CD8-positive, alpha-beta memory T cell (primary cell): ENCODE data around the gene DDI2. TPM values are rescaled to one million over a fixed set of nuclear protein-coding genes. Genes with fewer than 3 reads are reported as not detected.
A peak's percentile ranks its signal among the peaks of the same experiment; 100 is the strongest.

Experiments used
- CTCF ChIA-PET: fragments of 350-600 bp; sonication (Branson Sonifier 250); formaldehyde crosslinking; loops from one replicate; lab custom pipeline; 2021; ENCODE audit warnings: antibody characterized with exemption; lab: Charles Lee
- POLR2A ChIA-PET: fragments of 350-600 bp; sonication (Branson Sonifier 250); formaldehyde crosslinking; loops from one replicate; lab custom pipeline; 2021; ENCODE audit warnings: antibody characterized with exemption; lab: Charles Lee
- DNase-seq, 5 donors: peaks; one replicate each; pipeline versions ENCODE4 v3.0.0 to v3.0.0-alpha.2; 2020 to 2022; ENCODE audit warnings: mixed read lengths in 1 of 5
- H3K27ac ChIP-seq: one replicate; pipeline ENCODE4 v1.7.0; 2013; ENCODE audit warnings: low read depth, mild to moderate bottlenecking, low read length, moderate library complexity
- H3K27me3 ChIP-seq: 2 replicates; pipeline ENCODE4 v1.7.0; 2013; ENCODE audit warnings: low read length, mild to moderate bottlenecking; ENCODE audit not compliant: insufficient read depth, poor library complexity, severe bottlenecking
- H3K36me3 ChIP-seq: 2 replicates; pipeline ENCODE4 v1.7.0; 2013; ENCODE audit warnings: mild to moderate bottlenecking, low read length, moderate library complexity; ENCODE audit not compliant: insufficient read depth
- H3K4me1 ChIP-seq: 2 replicates; pipeline ENCODE4 v1.7.0; 2013; ENCODE audit warnings: mild to moderate bottlenecking, low read length, moderate library complexity; ENCODE audit not compliant: insufficient read depth
- H3K4me3 ChIP-seq: 2 replicates; pipeline ENCODE4 v1.7.0; 2013; ENCODE audit warnings: mild to moderate bottlenecking, low read length
- H3K9me3 ChIP-seq: 2 replicates; pipeline ENCODE4 v1.7.0; 2013; ENCODE audit warnings: mild to moderate bottlenecking, low read length
- H3K27ac Mint-ChIP-seq, 8 donors: one replicate each; pipeline ENCODE4 v1.8.0; 2020 to 2021; ENCODE audit warnings: mixed read lengths in 8 of 8, mild to moderate bottlenecking in 6 of 8, inconsistent platforms in 3 of 8, moderate library complexity in 3 of 8
- H3K27me3 Mint-ChIP-seq, 2 donors: one replicate each; pipeline ENCODE4 v1.8.0; 2020 to 2021; ENCODE audit warnings: mixed read lengths in 2 of 2, mild to moderate bottlenecking in 1 of 2, moderate library complexity in 1 of 2
- H3K36me3 Mint-ChIP-seq, 3 donors: one replicate each; pipeline ENCODE4 v1.8.0; 2020 to 2021; ENCODE audit warnings: mixed read lengths in 3 of 3, inconsistent platforms in 1 of 3, mild to moderate bottlenecking in 1 of 3
- H3K4me1 Mint-ChIP-seq, 3 donors: one replicate each; pipeline ENCODE4 v1.8.0; 2020 to 2021; ENCODE audit warnings: mixed read lengths in 3 of 3, inconsistent platforms in 1 of 3, mild to moderate bottlenecking in 1 of 3
- H3K4me3 Mint-ChIP-seq, 7 donors: one replicate each; pipeline ENCODE4 v1.8.0; 2020 to 2021; ENCODE audit warnings: mixed read lengths in 7 of 7, mild to moderate bottlenecking in 6 of 7, moderate library complexity in 4 of 7, inconsistent platforms in 2 of 7
- H3K9me3 Mint-ChIP-seq, 5 donors: one replicate each; pipeline ENCODE4 v1.8.0; 2020 to 2022; ENCODE audit warnings: mixed read lengths in 5 of 5, mild to moderate bottlenecking in 3 of 5, moderate library complexity in 2 of 5, inconsistent platforms in 1 of 5
- polyA plus RNA-seq: library from polyadenylated mRNA; unstranded; fragments of 300-500 nt; fragmentation: Illumina TruSeq; gene quantifications from one replicate; pipeline ENCODE4 v1.2.3, GENCODE V29; 2021
- total RNA-seq, 2 experiments: library from RNA; stranded (reverse); gene quantifications; one replicate each; pipeline ENCODE4 v1.2.3, GENCODE V29; 2021

DDI2 gene
- total and polyA plus RNA-seq, 3 experiments from 2014 or later, result 6.1 to 50.4 (median 47.8) TPM

DNA sequence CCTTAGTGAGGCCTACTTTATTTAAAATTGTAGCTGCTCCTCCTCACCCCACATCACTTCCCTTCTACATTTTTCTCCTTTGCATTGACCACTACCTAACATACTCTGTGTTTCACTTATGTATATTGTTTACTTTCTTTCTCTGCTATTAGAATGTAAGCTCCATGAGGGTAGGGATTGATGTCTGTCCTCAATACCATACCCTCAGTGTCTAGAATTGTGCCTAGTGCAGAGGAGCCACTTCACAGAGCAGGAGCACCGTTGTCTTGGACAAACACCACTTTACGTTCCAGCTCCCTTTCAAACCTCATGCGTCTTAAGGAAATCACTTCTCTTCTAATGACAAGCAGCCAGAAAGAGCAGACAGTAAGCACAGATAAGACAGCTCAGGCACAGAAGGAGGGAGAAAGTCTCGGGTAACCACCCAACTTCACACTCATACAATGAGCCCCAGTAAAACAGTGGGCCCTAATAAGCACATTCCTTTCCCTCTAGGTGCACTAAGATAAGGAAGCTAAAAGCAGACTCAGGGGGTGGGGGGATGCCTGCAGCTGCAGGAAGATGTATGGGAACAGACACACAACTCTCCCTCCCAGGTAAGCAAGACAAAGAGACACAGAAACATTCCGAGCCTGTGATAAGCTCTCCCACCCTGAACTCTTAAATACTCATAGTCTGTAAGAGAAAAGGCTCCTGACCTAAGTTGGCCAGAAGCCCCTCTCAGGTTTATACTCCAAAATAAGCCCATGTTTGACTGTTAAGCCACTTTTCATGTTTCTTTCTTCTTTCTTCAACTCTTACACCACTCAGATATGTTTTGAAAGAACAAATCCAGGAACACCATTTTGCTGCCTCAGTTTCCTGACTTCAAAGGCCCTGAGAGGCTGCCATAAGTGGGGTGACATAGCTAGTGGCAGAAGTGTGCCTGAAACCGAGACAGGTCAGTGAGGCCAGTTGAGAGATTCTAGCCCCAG is 59.7 kb downstream of the DDI2 start:
- Mint-ChIP-seq H3K9me3 (no peaks in the 10 kb centered on the region), H3K4me3 (no peak overlapping the region), H3K27me3 (no peaks in the 10 kb centered on the region), H3K27ac (peak overlapping the region in 2 of 8 donors; percentile 66 to 82), H3K4me1 (no peaks in the 10 kb centered on the region), H3K36me3 (no peaks in the 10 kb centered on the region)
- no peak overlapping the region for H3K27ac ChIP-seq
- H3K4me3 ChIP-seq, result no peak overlapping the region
- H3K4me1 ChIP-seq, result no peaks in the 10 kb centered on the region
- no peak for DNase-seq
- CTCF ChIA-PET, result interaction anchor here (0.7 kb wide), 1 partner anchor 421 kb away, joined by 4 read pairs; no protein-coding TSS in a partner anchor
- H3K27me3 ChIP-seq, result no peaks in the 10 kb centered on the region
- no peaks in the 10 kb centered on the region for H3K36me3 ChIP-seq
- POLR2A ChIA-PET, result no interaction called here
- H3K9me3 ChIP-seq, result no peaks in the 10 kb centered on the region

DNA sequence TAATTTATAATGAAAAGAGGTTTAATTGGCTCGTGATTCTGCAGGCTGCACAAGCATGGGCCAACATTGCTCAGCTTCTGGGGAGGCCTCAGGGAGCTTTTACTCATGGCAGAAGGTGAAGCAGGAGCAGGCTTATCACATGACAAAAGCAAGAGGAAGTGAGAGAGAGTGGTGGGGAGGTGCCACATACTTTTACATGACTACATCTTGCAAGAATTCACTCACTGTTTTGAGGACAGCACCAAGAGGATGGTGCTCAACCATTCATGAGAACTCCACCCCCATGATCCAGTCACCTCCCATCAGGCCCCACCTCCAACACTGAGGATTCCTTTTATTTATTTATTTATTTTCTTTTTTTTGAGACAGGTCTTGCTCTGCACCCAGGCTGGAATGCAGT is 61.3 kb downstream of the DDI2 start:
- H3K4me3 Mint-ChIP-seq, result no peak overlapping the region
- no peaks in the 10 kb centered on the region for H3K36me3 ChIP-seq
- H3K27ac ChIP-seq, result no peak overlapping the region
- no peak for DNase-seq
- peaks cover 3% of the 10 kb centered on the region for H3K4me1 ChIP-seq
- no peaks in the 10 kb centered on the region for H3K27me3 Mint-ChIP-seq
- ChIA-PET POLR2A (no interaction called here), CTCF (no interaction called here)
- no peaks in the 10 kb centered on the region for H3K9me3 Mint-ChIP-seq
- no peaks in the 10 kb centered on the region for H3K27me3 ChIP-seq
- H3K4me1 Mint-ChIP-seq, result peaks cover 0 to 4% (median 4%) of the 10 kb centered on the region in 3 donors
- H3K4me3 ChIP-seq, result no peak overlapping the region
- H3K27ac Mint-ChIP-seq, result no peak overlapping the region
- no peaks in the 10 kb centered on the region for H3K36me3 Mint-ChIP-seq
- H3K9me3 ChIP-seq, result no peaks in the 10 kb centered on the region

DNA sequence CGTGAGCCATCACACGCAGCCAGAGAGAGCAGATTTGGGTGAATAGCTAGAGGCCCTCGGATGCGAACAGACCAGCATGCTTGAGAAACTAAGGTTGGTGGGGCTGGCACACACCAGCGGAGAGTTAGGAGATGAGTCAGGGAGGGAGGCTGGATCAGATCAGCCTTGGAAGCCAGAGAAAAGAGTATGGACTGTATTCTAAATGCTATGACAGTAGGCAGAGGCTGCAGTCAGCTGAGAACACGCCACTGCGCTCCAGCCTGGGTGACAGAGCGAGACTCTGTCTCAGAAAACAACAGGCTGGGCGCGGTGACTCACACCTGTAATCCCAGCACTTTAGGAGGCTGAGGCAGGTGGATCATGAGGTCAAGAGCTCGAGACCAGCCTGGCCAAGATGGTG is 62.9 kb downstream of the DDI2 start:
- Mint-ChIP-seq H3K4me1 (peaks cover 3 to 7% (median 6%) of the 10 kb centered on the region in 3 donors), H3K9me3 (no peaks in the 10 kb centered on the region), H3K27ac (peak overlapping the region in 1 of 8 donors; percentile 93), H3K36me3 (peaks cover 0 to 2% (median 0%) of the 10 kb centered on the region in 3 donors), H3K4me3 (peak overlapping the region in 2 of 7 donors; percentile 20 to 76), H3K27me3 (no peaks in the 10 kb centered on the region)
- no peaks in the 10 kb centered on the region for H3K9me3 ChIP-seq
- H3K36me3 ChIP-seq, result no peaks in the 10 kb centered on the region
- no peaks in the 10 kb centered on the region for H3K27me3 ChIP-seq
- DNase-seq, result no peak
- H3K27ac ChIP-seq, result no peak overlapping the region
- ChIA-PET POLR2A (no interaction called here), CTCF (no interaction called here)
- H3K4me1 ChIP-seq, result peaks cover 6% of the 10 kb centered on the region
- no peak overlapping the region for H3K4me3 ChIP-seq

DNA sequence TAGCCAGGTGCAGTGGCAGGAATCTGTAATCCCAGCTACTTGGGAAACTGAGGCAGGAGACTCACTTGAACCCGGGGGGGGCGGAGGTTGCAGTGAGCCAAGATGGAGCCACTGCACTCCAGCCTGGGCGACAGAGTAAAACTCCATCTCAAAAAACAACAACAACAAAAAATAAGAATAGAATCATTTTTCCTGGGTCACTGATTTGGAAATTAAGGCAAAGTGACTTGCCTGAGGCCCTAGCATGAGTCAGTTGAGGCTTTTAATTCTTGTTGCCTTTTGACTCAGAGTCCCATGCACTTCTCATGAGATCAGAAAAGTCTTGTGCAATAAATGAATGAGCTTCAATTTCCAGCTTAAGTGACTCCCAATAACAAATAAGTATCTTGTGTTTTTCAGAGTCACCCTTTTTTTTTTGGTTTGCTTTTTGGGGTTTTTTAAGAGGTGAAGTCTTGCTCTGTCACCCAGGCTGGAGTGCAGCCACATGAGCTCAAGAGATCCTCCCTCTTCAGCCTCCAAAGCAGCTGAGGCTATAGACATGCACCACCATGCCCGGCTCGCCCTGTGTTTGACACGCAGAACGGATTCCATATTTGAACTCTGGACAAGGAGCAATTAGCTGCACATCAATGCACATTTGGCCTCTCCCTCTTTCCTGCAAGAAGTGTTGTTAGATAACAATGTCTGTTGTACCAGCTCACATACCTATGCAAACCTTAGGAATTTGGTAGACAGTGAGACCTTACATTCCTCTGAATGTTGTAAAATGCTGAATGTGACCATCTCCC is 63.5 kb downstream of the DDI2 start:
- DNase-seq, result no peak
- Histone ChIP-seq H3K27ac (no peak overlapping the region), H3K4me1 (peaks cover 12% of the 10 kb centered on the region), H3K36me3 (no peaks in the 10 kb centered on the region), H3K27me3 (no peaks in the 10 kb centered on the region), H3K4me3 (no peak overlapping the region), H3K9me3 (no peaks in the 10 kb centered on the region)
- H3K4me1 Mint-ChIP-seq, result peaks cover 10 to 14% (median 12%) of the 10 kb centered on the region in 3 donors
- H3K27ac Mint-ChIP-seq, result peak overlapping the region in 4 of 8 donors; percentile 1 to 93 (median 59)
- peaks cover 0 to 2% (median 0%) of the 10 kb centered on the region in 3 donors for H3K36me3 Mint-ChIP-seq
- H3K4me3 Mint-ChIP-seq, result peak overlapping the region in 5 of 7 donors; percentile 16 to 86 (median 50)
- H3K9me3 Mint-ChIP-seq, result no peaks in the 10 kb centered on the region
- CTCF ChIA-PET, result no interaction called here
- POLR2A ChIA-PET, result interaction anchor here (0.7 kb wide), 1 partner anchor 153 kb away, joined by 4 read pairs; no protein-coding TSS in a partner anchor
- no peaks in the 10 kb centered on the region for H3K27me3 Mint-ChIP-seq

DNA sequence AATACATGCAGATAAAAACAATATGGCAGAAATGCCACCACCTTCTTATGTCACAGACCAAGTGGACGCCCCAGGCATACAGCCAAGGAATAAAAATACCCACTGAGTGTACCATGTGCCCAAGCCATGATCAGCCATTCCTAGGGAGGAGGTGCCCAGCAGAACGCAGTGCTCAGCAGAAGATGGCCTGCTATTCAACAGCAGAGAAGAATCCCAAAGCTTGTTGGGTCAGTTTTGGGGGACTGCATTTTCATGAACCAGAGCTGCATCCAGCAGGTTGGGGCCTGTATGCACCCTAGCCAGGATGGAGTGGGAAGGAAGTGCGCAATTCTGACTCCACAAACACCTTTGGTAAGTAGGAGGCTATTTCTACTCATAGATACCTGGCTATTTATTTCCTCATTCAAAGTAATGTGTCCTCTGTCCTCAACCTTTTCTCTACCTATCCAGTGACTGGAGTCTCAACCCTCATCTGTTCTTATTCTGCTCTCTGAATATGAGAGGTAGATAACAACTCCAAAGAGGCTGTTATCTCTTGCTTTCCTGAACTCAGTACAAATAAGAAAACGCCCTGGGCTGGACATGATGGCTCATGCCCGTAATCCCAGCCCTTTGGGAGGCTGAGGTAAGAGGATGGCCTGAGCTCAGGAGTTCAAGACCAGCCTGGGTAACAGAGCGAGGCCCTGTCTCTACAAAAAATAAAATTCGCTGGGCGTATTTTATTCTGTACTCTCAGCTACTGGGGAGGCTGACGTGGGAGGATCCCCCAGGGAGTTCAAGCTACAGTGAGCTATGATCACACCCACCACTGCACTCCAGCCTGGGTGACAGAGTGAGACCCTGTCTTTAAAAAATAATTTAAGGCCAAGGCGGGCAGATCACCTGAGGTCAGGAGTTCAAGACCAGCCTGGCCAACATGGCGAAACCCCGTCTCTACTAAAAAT is 64.4 kb downstream of the DDI2 start:
- H3K36me3 ChIP-seq, result no peaks in the 10 kb centered on the region
- DNase-seq, result no peak
- H3K27me3 ChIP-seq, result no peaks in the 10 kb centered on the region
- no peak overlapping the region for H3K27ac ChIP-seq
- H3K9me3 ChIP-seq, result no peaks in the 10 kb centered on the region
- Mint-ChIP-seq H3K27ac (peak overlapping the region in 6 of 8 donors; percentile 1 to 93 (median 74)), H3K4me1 (peaks cover 14 to 20% (median 18%) of the 10 kb centered on the region in 3 donors), H3K9me3 (no peaks in the 10 kb centered on the region), H3K4me3 (peak overlapping the region in 5 of 7 donors; percentile 69 to 90 (median 84)), H3K36me3 (peaks cover 0 to 2% (median 0%) of the 10 kb centered on the region in 3 donors), H3K27me3 (no peaks in the 10 kb centered on the region)
- POLR2A ChIA-PET, result interaction anchor here (0.7 kb wide), 1 partner anchor 154 kb away, joined by 4 read pairs; no protein-coding TSS in a partner anchor
- H3K4me1 ChIP-seq, result peaks cover 18% of the 10 kb centered on the region
- CTCF ChIA-PET, result interaction anchor here (0.7 kb wide), 1 partner anchor 9 kb away, joined by 3 read pairs; no protein-coding TSS in a partner anchor
- no peak overlapping the region for H3K4me3 ChIP-seq

DNA sequence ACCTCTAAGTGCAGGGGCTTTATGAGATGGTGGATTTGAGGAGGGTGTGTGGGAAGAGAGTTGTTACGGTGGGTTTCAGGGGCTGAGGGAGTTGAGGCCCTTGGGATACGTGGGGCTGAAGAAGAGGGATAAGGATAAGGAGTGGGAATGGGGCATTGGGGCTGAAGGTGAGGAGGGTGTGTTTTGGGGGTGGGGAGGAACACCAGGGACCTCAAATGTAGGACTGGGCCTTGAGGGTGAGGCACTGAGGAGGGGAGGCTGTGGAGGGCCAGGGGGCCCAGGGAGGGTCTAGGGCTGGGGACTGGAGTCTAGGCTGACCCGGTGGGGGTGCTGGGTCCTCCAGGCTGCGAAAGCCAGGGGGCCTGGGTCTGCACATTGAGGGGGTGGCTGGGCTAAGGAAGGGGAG is 65.7 kb downstream of the DDI2 start:
- POLR2A ChIA-PET, result no interaction called here
- H3K36me3 Mint-ChIP-seq, result peaks cover 0 to 2% (median 1%) of the 10 kb centered on the region in 3 donors
- no peaks in the 10 kb centered on the region for H3K9me3 Mint-ChIP-seq
- H3K4me3 Mint-ChIP-seq, result peak overlapping the region; percentile 64 to 99 (median 84)
- CTCF ChIA-PET, result no interaction called here
- H3K4me3 ChIP-seq, result no peak overlapping the region
- peaks cover 25 to 32% (median 27%) of the 10 kb centered on the region in 3 donors for H3K4me1 Mint-ChIP-seq
- no peak overlapping the region for H3K27ac ChIP-seq
- peaks cover 25% of the 10 kb centered on the region for H3K4me1 ChIP-seq
- H3K36me3 ChIP-seq, result no peaks in the 10 kb centered on the region
- no peaks in the 10 kb centered on the region for H3K27me3 Mint-ChIP-seq
- H3K27me3 ChIP-seq, result no peaks in the 10 kb centered on the region
- peak overlapping the region; percentile 75 to 95 (median 92) for H3K27ac Mint-ChIP-seq
- no peaks in the 10 kb centered on the region for H3K9me3 ChIP-seq
- DNase-seq, result no peak

DNA sequence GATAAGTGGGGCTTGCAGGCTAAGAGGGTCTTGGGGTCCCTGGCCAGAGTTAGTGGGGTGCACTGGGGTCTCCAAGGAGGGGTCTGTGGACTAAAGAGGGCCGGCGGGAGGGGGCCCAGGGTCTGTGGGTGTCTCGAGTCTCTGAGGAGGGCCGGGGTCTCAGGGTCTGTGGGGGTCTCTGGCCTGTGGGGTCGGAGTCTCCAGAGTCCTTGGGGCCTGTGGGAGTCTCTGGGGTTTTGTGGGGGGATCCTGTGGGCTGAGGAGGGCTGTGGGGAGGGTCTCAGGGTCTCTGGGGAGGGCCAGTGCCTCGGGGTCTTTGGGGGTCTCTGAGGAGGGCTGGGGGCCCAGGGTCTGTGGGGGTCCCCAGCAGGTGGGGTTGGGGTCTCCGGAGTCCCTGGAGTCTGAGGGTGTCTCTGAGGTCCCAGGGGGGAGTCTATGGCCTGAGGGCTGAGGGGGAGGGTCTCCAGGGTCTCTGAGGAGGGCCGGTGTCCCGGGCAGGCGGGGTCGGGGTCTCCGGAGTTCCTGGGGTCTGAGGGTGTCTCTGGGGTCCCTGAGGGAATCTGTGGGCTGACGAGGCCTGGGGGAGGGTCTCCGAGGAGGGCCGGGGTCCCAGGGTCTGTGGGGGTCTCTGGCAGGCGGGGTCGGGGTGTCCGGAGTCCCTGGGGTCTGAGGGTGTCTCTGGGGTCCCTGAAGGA is 66.2 kb downstream of the DDI2 start:
- POLR2A ChIA-PET, result no interaction called here
- no peaks in the 10 kb centered on the region for H3K27me3 Mint-ChIP-seq
- peak overlapping the region; percentile 81 for H3K4me3 ChIP-seq

More for the DNA sequence above, 66.2 kb downstream of the DDI2 start:
- DNase-seq, result no peak
- Histone ChIP-seq H3K27me3 (no peaks in the 10 kb centered on the region), H3K9me3 (no peaks in the 10 kb centered on the region), H3K4me1 (peaks cover 26% of the 10 kb centered on the region), H3K27ac (peak overlapping the region; percentile 98), H3K36me3 (no peaks in the 10 kb centered on the region)
- Mint-ChIP-seq H3K36me3 (peaks cover 0 to 3% (median 3%) of the 10 kb centered on the region in 3 donors), H3K4me3 (peak overlapping the region; percentile 64 to 99 (median 84)), H3K4me1 (peaks cover 26 to 35% (median 30%) of the 10 kb centered on the region in 3 donors), H3K9me3 (no peaks in the 10 kb centered on the region), H3K27ac (peak overlapping the region; percentile 63 to 95 (median 92))
- CTCF ChIA-PET, result no interaction called here
